GM21619 (cell line): ENCODE data around the gene HOXB3.

Source experiments
- ATAC-seq: cut with Tn5 transposase; IDR thresholded peaks from one replicate; pipeline ENCODE4 v1.9.1; 2021; ENCODE audit not compliant: unreplicated experiment

Gene HOXB3

GRCh38 chr17:48506246-48506645, 83.8 kb downstream of the HOXB3 start:
- no peak for ATAC-seq

- ATAC-seq, result peak; percentile 80
Measured at GRCh38 chr17:48505788-48506187, 84.3 kb downstream of the HOXB3 start.

- ATAC-seq, result no peak
Measured at GRCh38 chr17:48504953-48505352, 85.1 kb downstream of the HOXB3 start.

GRCh38 chr17:48503747-48504146, 86.3 kb downstream of the HOXB3 start:
- no peak for ATAC-seq

GRCh38 chr17:48502901-48503300, 87.1 kb downstream of the HOXB3 start:
- ATAC-seq, result no peak

GRCh38 chr17:48502312-48502711, 87.7 kb downstream of the HOXB3 start:
- no peak for ATAC-seq

- ATAC-seq, result no peak
Measured at GRCh38 chr17:48500435-48501426, 89.3 kb downstream of the HOXB3 start.

- no peak for ATAC-seq
Measured at GRCh38 chr17:48499735-48500434, 90.2 kb downstream of the HOXB3 start.

- no peak for ATAC-seq
Measured at GRCh38 chr17:48499248-48499647, 90.8 kb downstream of the HOXB3 start.
